Sigmoid colon (tissue), 7 donors: ENCODE data around the gene CDK19. TPM values are rescaled to one million over a fixed set of nuclear protein-coding genes. Genes with fewer than 3 reads are reported as not detected.
"Not testable (repeated sequence)": the region's sequence is repeated elsewhere in the genome, so short reads cannot be mapped to it uniquely, and the experiment has no call there.

ENCODE experiments used
- DNase-seq: peaks from one replicate; pipeline ENCODE4 v3.0.0-alpha.2; 2019
- H3K27ac ChIP-seq, 4 donors: fragments of 200-600 bp; sonication (generic); one replicate each; pipeline ENCODE4 v1.5.1; 2016 to 2019; ENCODE audit warnings: mild to moderate bottlenecking in 1 of 4
- H3K27me3 ChIP-seq, 3 donors: fragments of 200-600 bp; sonication (generic); one replicate each; pipeline ENCODE4 v1.5.1; 2019; ENCODE audit warnings: mild to moderate bottlenecking in 1 of 3
- H3K36me3 ChIP-seq, 4 donors: fragments of 200-600 bp; sonication (generic); one replicate each; pipeline ENCODE4 v1.5.1; 2016 to 2019
- H3K4me1 ChIP-seq, 4 donors: fragments of 200-600 bp; sonication (generic); one replicate each; pipeline ENCODE4 v1.5.1; 2017 to 2019
- H3K4me3 ChIP-seq, 4 donors: fragments of 200-600 bp; sonication (generic); one replicate each; pipeline ENCODE4 v1.5.1; 2017 to 2019; ENCODE audit warnings: mild to moderate bottlenecking in 2 of 4, moderate library complexity in 1 of 4
- H3K9me3 ChIP-seq, 4 donors: fragments of 200-600 bp in 3 of 4; sonication (generic) in 3 of 4; one replicate each; pipeline versions ENCODE4 v1.5.1 to v1.6.1; 2013 to 2019
- EP300 ChIP-seq, 4 donors: sonication (generic); formaldehyde crosslinking; IDR thresholded peaks; one replicate each; pipeline ENCODE4 v1.6.1; 2017; ENCODE audit warnings: antibody characterized with exemption in 4 of 4
- POLR2A ChIP-seq, 2 donors: fragments of 450-650 bp; IDR thresholded peaks; one replicate each; pipeline ENCODE4 v1.6.1; 2016; ENCODE audit warnings: antibody characterized with exemption in 2 of 2, mild to moderate bottlenecking in 2 of 2, moderate library complexity in 2 of 2
- POLR2AphosphoS5 ChIP-seq, 4 donors: sonication (generic); formaldehyde crosslinking; IDR thresholded peaks; one replicate each; pipeline ENCODE4 v1.6.1; 2017; ENCODE audit warnings: antibody characterized with exemption in 4 of 4
- WGBS, 2 donors: extraction: QIAGEN DNeasy Blood & Tissue Kit; methylation state at CpG; one replicate each; pipeline ENCODE4 v1.1.7; 2013; 5-methylcytosine and 5-hydroxymethylcytosine counted together
- intact Hi-C: fragments of 100-400 bp; cut with DNase I; formaldehyde crosslinking; loops from one replicate; pipeline ENCODE4 v1.15.1; 2023
- polyA plus RNA-seq, 3 donors: library from polyadenylated mRNA; stranded (reverse); fragments of 200-250 nt; gene quantifications; one replicate each; pipeline ENCODE4 v1.2.3, GENCODE V29; 2013
- total RNA-seq, 4 donors: library from RNA; depleted of rRNA; stranded (reverse); fragments of >200 nt; gene quantifications; one replicate each; pipeline ENCODE4 v1.1.0, GENCODE V29; 2016
- TF ChIP-seq, protein P1 (sequence below), 4 experiments: fragments of 450-650 bp in 3 of 4; fragments of 200-600 bp in 1 of 4; IDR thresholded peaks; one replicate each; pipeline ENCODE4 v1.5.1; 2016 to 2019; ENCODE audit warnings: antibody characterized with exemption in 4 of 4, mild to moderate bottlenecking in 3 of 4, moderate library complexity in 2 of 4
- donor health status: healthy with polysubstance abuse.
- donor health status: Bipolar disorder and iron deficiency.
- donor health status: healthy.

The CDK19 gene
- total and polyA plus RNA-seq, 7 donors = 6.7 to 17.8 (median 12.1) TPM

DNA sequence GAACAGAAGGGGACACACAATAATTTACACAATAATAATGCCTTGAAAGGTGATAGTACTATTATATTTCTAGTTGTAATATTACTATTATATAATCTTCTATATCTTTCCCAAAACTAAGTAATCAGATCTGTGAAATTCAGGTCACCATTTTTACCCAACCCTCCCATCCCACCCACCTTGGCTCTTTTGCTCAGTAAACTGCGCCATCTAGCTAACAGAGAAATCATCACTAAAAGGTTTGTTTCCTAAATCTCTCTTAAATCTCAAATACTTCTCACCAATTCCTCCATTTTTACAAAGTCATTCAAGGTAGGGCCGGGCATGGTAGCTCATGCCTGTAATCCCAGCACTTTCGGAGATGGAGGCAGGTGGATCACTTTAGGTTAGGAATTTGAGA is 83.4 kb downstream of the CDK19 start:
- intact Hi-C loops = no loop called here
- no peaks in the 10 kb centered on the region for H3K9me3 ChIP-seq
- H3K4me1 ChIP-seq = no peaks in the 10 kb centered on the region
- TF ChIP-seq, protein P1, sequence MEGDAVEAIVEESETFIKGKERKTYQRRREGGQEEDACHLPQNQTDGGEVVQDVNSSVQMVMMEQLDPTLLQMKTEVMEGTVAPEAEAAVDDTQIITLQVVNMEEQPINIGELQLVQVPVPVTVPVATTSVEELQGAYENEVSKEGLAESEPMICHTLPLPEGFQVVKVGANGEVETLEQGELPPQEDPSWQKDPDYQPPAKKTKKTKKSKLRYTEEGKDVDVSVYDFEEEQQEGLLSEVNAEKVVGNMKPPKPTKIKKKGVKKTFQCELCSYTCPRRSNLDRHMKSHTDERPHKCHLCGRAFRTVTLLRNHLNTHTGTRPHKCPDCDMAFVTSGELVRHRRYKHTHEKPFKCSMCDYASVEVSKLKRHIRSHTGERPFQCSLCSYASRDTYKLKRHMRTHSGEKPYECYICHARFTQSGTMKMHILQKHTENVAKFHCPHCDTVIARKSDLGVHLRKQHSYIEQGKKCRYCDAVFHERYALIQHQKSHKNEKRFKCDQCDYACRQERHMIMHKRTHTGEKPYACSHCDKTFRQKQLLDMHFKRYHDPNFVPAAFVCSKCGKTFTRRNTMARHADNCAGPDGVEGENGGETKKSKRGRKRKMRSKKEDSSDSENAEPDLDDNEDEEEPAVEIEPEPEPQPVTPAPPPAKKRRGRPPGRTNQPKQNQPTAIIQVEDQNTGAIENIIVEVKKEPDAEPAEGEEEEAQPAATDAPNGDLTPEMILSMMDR (IDR thresholded peaks at IDR 0.05) = no peak
- TF ChIP-seq EP300 (IDR thresholded peaks at IDR 0.05) = no peak
- no peak for TF ChIP-seq POLR2AphosphoS5 (IDR thresholded peaks at IDR 0.05)
- TF ChIP-seq POLR2A (IDR thresholded peaks at IDR 0.05) = no peak
- no peaks in the 10 kb centered on the region for H3K27me3 ChIP-seq
- 98 to 99% methylated on average over 3 of the region's 3 CpGs for WGBS, 2 donors
- peaks cover 0 to 3% (median 0%) of the 10 kb centered on the region in 4 donors for H3K36me3 ChIP-seq
- DNase-seq = no peak
- H3K4me3 ChIP-seq = no peak overlapping the region
- H3K27ac ChIP-seq = no peak overlapping the region

DNA sequence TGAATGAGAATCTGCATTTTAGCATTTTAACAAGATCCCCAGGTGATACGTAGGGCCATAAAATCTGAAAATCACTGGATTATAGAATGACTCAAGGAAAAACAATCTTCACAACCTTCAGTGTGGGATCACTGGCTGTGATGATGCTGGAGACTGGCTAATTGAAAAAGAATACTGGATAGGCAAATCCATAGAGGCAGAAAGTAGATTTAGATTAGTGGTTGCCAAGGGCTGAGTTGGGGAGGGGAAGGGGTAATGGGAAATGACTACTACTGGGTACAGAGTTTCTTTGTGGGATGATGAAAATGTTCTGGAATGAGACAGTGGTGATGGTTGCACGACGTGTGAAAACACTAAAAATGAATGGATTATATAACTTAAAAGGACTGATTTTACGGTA is 84.1 kb downstream of the CDK19 start:
- intact Hi-C loops = no loop called here
- no peak overlapping the region for H3K27ac ChIP-seq
- no peak for TF ChIP-seq POLR2AphosphoS5 (IDR thresholded peaks at IDR 0.05)
- TF ChIP-seq POLR2A (IDR thresholded peaks at IDR 0.05) = no peak
- TF ChIP-seq EP300 (IDR thresholded peaks at IDR 0.05) = no peak
- TF ChIP-seq, protein P1 (IDR thresholded peaks at IDR 0.05) = no peak
- no peaks in the 10 kb centered on the region for H3K9me3 ChIP-seq
- no peak overlapping the region for H3K4me3 ChIP-seq
- H3K4me1 ChIP-seq = no peaks in the 10 kb centered on the region
- peaks cover 0 to 3% (median 0%) of the 10 kb centered on the region in 4 donors for H3K36me3 ChIP-seq
- H3K27me3 ChIP-seq = no peaks in the 10 kb centered on the region
- DNase-seq = no peak
- WGBS, 2 donors = 94 to 95% methylated on average over 4 of the region's 4 CpGs

DNA sequence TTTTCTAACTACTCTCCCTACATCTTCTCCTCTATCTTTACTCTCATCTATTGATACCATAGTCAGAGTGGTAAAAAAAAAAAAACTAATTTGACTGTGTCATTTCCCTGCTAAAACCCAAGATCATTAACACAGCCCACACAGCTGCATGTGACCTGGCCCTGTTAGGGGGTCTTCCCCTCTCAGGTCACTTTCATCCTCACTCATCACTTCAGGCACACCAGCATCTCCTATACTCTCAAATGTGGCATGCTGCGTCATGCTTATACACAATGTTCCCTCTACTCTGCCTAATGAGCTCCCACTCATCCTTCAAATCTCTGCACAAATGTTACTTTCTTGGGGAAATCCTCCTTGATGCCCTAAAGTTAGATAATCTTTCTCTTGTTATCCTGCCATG is 86.8 kb downstream of the CDK19 start:
- Histone ChIP-seq H3K36me3 (no peaks in the 10 kb centered on the region), H3K9me3 (no peaks in the 10 kb centered on the region), H3K27ac (no peak overlapping the region), H3K4me1 (no peaks in the 10 kb centered on the region), H3K27me3 (no peaks in the 10 kb centered on the region), H3K4me3 (no peak overlapping the region)
- intact Hi-C loops = no loop called here
- no peak for DNase-seq
- TF ChIP-seq POLR2AphosphoS5 (IDR thresholded peaks at IDR 0.05) = no peak
- no peak for TF ChIP-seq POLR2A (IDR thresholded peaks at IDR 0.05)
- TF ChIP-seq EP300 (IDR thresholded peaks at IDR 0.05) = no peak
- 96 to 99% methylated on average over 1 of the region's 1 CpG for WGBS, 2 donors

DNA sequence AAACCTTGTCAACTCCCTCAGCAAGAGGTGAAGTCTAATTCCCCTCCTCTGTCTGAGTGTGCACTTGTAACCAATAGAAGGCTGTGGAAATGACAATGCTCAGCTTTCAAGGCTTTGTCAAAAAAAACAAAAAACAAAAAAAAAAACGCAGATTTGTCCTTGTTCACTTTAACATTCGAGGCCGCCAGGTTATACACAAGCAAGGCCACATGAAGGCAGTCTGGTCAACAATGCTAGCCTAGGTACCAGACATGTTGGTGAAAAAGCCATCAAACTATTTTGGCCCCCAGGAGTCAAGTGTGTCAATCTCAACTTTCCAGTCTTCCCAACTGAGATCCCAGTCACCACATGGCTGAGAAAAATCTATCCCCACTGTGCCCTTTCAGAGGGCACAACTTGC is 92.3 kb downstream of the CDK19 start:
- H3K9me3 ChIP-seq = no peaks in the 10 kb centered on the region
- H3K4me3 ChIP-seq = no peak overlapping the region
- no peaks in the 10 kb centered on the region for H3K36me3 ChIP-seq
- H3K4me1 ChIP-seq = no peaks in the 10 kb centered on the region
- intact Hi-C loops = no loop called here
- TF ChIP-seq POLR2AphosphoS5 (IDR thresholded peaks at IDR 0.05) (no peak), EP300 (IDR thresholded peaks at IDR 0.05) (no peak), POLR2A (IDR thresholded peaks at IDR 0.05) (no peak)
- TF ChIP-seq, protein P1 (IDR thresholded peaks at IDR 0.05) = no peak
- no peaks in the 10 kb centered on the region for H3K27me3 ChIP-seq
- no peak overlapping the region for H3K27ac ChIP-seq
- WGBS, 2 donors = 90 to 94% methylated on average over 3 of the region's 3 CpGs
- no peak for DNase-seq

DNA sequence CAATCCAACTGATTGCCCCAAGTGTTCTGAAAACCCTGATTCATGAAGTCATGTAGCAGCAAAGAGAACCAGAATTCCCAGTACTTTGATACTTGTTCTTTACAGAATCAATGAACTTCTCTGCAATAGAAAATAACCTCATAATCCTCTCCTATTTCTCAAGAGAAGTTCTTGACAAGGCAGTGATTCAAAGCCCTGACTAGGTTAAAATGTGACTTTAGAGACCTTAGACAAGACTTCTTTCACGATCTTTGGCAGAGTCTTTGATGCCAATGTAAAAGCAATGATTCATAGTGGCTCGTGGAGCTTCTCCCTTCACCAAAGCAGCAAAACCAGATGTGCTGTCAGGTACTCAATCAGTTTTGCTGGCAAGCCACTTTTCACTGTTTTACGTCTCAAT is 95.2 kb downstream of the CDK19 start:
- intact Hi-C loops = no loop called here
- 95% methylated on average over 3 of the region's 3 CpGs for WGBS, 2 donors
- H3K4me1 ChIP-seq = no peaks in the 10 kb centered on the region
- H3K9me3 ChIP-seq = no peaks in the 10 kb centered on the region
- H3K27me3 ChIP-seq = no peaks in the 10 kb centered on the region
- no peak for DNase-seq
- no peaks in the 10 kb centered on the region for H3K36me3 ChIP-seq
- TF ChIP-seq, protein P1 (IDR thresholded peaks at IDR 0.05) = no peak
- no peak for TF ChIP-seq POLR2A (IDR thresholded peaks at IDR 0.05)
- TF ChIP-seq EP300 (IDR thresholded peaks at IDR 0.05) = no peak
- TF ChIP-seq POLR2AphosphoS5 (IDR thresholded peaks at IDR 0.05) = no peak
- no peak overlapping the region for H3K27ac ChIP-seq
- H3K4me3 ChIP-seq = no peak overlapping the region

DNA sequence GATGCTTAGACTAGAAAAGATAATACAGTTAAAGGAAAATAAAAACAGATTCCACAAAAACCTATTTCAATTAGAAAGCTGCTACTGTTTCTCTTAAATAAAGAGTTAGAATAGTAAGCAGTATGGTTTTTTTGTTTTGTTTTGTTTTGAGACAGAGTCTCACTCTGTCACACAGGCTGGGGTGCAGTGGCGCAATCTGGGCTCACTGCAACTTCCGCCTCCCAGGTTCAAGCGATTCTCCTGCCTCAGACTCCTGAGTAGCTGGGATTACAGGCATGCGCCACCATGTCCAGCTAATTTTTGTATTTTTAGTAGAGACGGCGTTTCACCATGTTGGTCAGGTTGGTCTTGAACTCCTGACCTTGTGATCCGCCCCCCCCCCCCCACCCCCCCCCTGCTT is 95.7 kb downstream of the CDK19 start:
- intact Hi-C loops, H3K9me3 ChIP-seq, H3K36me3 ChIP-seq, H3K27ac ChIP-seq, DNase-seq, H3K27me3 ChIP-seq, H3K4me1 ChIP-seq, H3K4me3 ChIP-seq: not testable (repeated sequence)
- 96 to 97% methylated on average over 7 of the region's 7 CpGs for WGBS, 2 donors
